Measurements from ENCODE around the gene CCDC8.

Gene CCDC8

GRCh38 chr19:46410205-46411087 lies 2.9 kb downstream of the CCDC8 start:
- no peak overlapping the region for H3K27ac ChIP-seq (ENCODE audit: low read length)
- DNase-seq (no peak), ATAC-seq (ENCODE audit: insufficient read depth, low read depth) (no peak)
- TF ChIP-seq EZH2 (IDR thresholded peaks at IDR 0.05; ENCODE audit: borderline replicate concordance, low read depth, low read length, severe bottlenecking) (no peak), CTCF (IDR thresholded peaks at IDR 0.05; ENCODE audit: borderline replicate concordance, extremely low read depth, low read length, poor library complexity, severe bottlenecking) (no peak)
- H3K9me3 ChIP-seq (ENCODE audit: insufficient read depth, low read length, severe bottlenecking), result no peaks in the 10 kb centered on the region
- no peaks in the 10 kb centered on the region for H3K36me3 ChIP-seq (ENCODE audit: insufficient read depth, low read length)
- H2AFZ ChIP-seq (ENCODE audit: low read depth, low read length), result no peak overlapping the region
- H4K20me1 ChIP-seq (ENCODE audit: insufficient read depth, low read length), result no peaks in the 10 kb centered on the region
- H3K27me3 ChIP-seq (ENCODE audit: insufficient read depth, low read length, poor library complexity), result peaks cover 10% of the 10 kb centered on the region
- no peak overlapping the region for H3K9ac ChIP-seq (ENCODE audit: low read depth, low read length)
- H3K79me2 ChIP-seq (ENCODE audit: insufficient read depth, low read length), result no peaks in the 10 kb centered on the region
- no peak overlapping the region for H3K4me3 ChIP-seq (ENCODE audit: low read depth in 1 of 2, low read length in 2 of 2)
- no peak overlapping the region for H3K4me2 ChIP-seq (ENCODE audit: insufficient read depth, low read length)
- H3K4me1 ChIP-seq (ENCODE audit: insufficient read depth, low read length), result no peaks in the 10 kb centered on the region

GRCh38 chr19:46409191-46409590 lies 4.2 kb downstream of the CCDC8 start:
- Histone ChIP-seq H3K27me3 (ENCODE audit: insufficient read depth, low read length, poor library complexity) (peaks cover 10% of the 10 kb centered on the region), H3K9me3 (ENCODE audit: insufficient read depth, low read length, severe bottlenecking) (no peaks in the 10 kb centered on the region), H3K27ac (ENCODE audit: low read length) (no peak overlapping the region)

GRCh38 chr19:46408664-46409039 lies 4.7 kb downstream of the CCDC8 start:
- no peaks in the 10 kb centered on the region for H3K36me3 ChIP-seq (ENCODE audit: insufficient read depth, low read length)
- no peaks in the 10 kb centered on the region for H3K4me1 ChIP-seq (ENCODE audit: insufficient read depth, low read length)
- H3K4me2 ChIP-seq (ENCODE audit: insufficient read depth, low read length), result no peak overlapping the region
- H3K9me3 ChIP-seq (ENCODE audit: insufficient read depth, low read length, severe bottlenecking), result no peaks in the 10 kb centered on the region
- H3K27ac ChIP-seq (ENCODE audit: low read length), result no peak overlapping the region
- H4K20me1 ChIP-seq (ENCODE audit: insufficient read depth, low read length), result no peaks in the 10 kb centered on the region
- no peak overlapping the region for H3K4me3 ChIP-seq (ENCODE audit: low read depth in 1 of 2, low read length in 2 of 2)
- H3K9ac ChIP-seq (ENCODE audit: low read depth, low read length), result no peak overlapping the region
- no peak for ATAC-seq (ENCODE audit: insufficient read depth, low read depth)
- peaks cover 10% of the 10 kb centered on the region for H3K27me3 ChIP-seq (ENCODE audit: insufficient read depth, low read length, poor library complexity)
- DNase-seq, result no peak
- no peak overlapping the region for H2AFZ ChIP-seq (ENCODE audit: low read depth, low read length)
- H3K79me2 ChIP-seq (ENCODE audit: insufficient read depth, low read length), result no peaks in the 10 kb centered on the region
- TF ChIP-seq CTCF (IDR thresholded peaks at IDR 0.05; ENCODE audit: borderline replicate concordance, extremely low read depth, low read length, poor library complexity, severe bottlenecking) (no peak), EZH2 (IDR thresholded peaks at IDR 0.05; ENCODE audit: borderline replicate concordance, low read depth, low read length, severe bottlenecking) (no peak)

More at GRCh38 chr19:46409191-46409590, 4.2 kb downstream of the CCDC8 start:
- Histone ChIP-seq H2AFZ (ENCODE audit: low read depth, low read length) (no peak overlapping the region), H3K4me3 (ENCODE audit: low read depth in 1 of 2, low read length in 2 of 2) (no peak overlapping the region), H3K9ac (ENCODE audit: low read depth, low read length) (no peak overlapping the region), H3K4me1 (ENCODE audit: insufficient read depth, low read length) (no peaks in the 10 kb centered on the region), H3K79me2 (ENCODE audit: insufficient read depth, low read length) (no peaks in the 10 kb centered on the region), H3K36me3 (ENCODE audit: insufficient read depth, low read length) (no peaks in the 10 kb centered on the region), H3K4me2 (ENCODE audit: insufficient read depth, low read length) (no peak overlapping the region), H4K20me1 (ENCODE audit: insufficient read depth, low read length) (no peaks in the 10 kb centered on the region)
- ATAC-seq (ENCODE audit: insufficient read depth, low read depth) (no peak), DNase-seq (no peak)
- no peak for TF ChIP-seq CTCF (IDR thresholded peaks at IDR 0.05; ENCODE audit: borderline replicate concordance, extremely low read depth, low read length, poor library complexity, severe bottlenecking)
- TF ChIP-seq EZH2 (IDR thresholded peaks at IDR 0.05; ENCODE audit: borderline replicate concordance, low read depth, low read length, severe bottlenecking), result no peak

Measured in DND-41 (cell line).